GM18951 (cell line): ENCODE results near the gene BPIFB3.

Source experiments
- POLR2A ChIP-seq: IDR thresholded peaks from 4 replicates; pipeline ENCODE4 v1.6.1; 2011; ENCODE audit warnings: mild to moderate bottlenecking; ENCODE audit not compliant: insufficient read length, insufficient read depth; ENCODE audit errors: extremely low read depth
- in situ Hi-C: fragments of 300-500 bp; cut with MboI; formaldehyde crosslinking; loops from one replicate; pipeline ENCODE4 v1.12.0; 2022; ENCODE audit warnings: low sequenced_read_pairs, mixed read lengths, inconsistent platforms; ENCODE audit not compliant: unreplicated experiment

BPIFB3 gene

GRCh38 chr20:33027769-33028751, 25.6 kb upstream of the BPIFB3 start:
- in situ Hi-C loops: no loop called here
- TF ChIP-seq POLR2A: no peak

GRCh38 chr20:33028875-33029274, 24.8 kb upstream of the BPIFB3 start:
- in situ Hi-C loops: no loop called here
- no peak for TF ChIP-seq POLR2A

- in situ Hi-C loops: no loop called here
- no peak for TF ChIP-seq POLR2A
Measured at GRCh38 chr20:33030076-33030475, 23.6 kb upstream of the BPIFB3 start.

GRCh38 chr20:33030569-33030968, 23.1 kb upstream of the BPIFB3 start:
- in situ Hi-C loops: no loop called here
- no peak for TF ChIP-seq POLR2A

DNA sequence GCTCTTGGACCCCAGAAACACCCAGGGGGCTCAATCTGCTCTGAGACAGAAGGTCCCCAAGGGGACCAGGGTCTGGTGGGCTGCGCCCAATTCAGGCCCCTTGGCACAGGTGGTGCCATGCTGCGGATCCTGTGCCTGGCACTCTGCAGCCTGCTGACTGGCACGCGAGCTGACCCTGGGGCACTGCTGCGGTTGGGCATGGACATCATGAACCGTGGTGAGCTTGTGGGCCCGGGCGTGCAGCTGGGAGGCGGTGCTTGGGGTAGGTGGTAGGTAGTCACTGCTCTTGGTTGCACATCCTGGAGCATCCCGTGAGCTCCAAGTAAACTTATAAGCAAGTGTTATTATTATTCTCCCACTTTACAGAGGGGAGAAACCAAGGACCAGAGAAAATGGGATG, 22.2 kb upstream of the BPIFB3 start, which contains the start of gene BPIFB6:
Gene BPIFB6 (plus strand): TSS at position 118 of the 400 bp plus-strand sequence. CDS start 0 bp downstream, at position 118.
- in situ Hi-C loops: no loop called here
- no peak for TF ChIP-seq POLR2A

GRCh38 chr20:33032555-33032954, 21.1 kb upstream of the BPIFB3 start:
- in situ Hi-C loops: no loop called here
- no peak for TF ChIP-seq POLR2A

- no peak for TF ChIP-seq POLR2A
- in situ Hi-C loops: no loop called here
Measured at GRCh38 chr20:33033381-33033780, 20.3 kb upstream of the BPIFB3 start.

DNA sequence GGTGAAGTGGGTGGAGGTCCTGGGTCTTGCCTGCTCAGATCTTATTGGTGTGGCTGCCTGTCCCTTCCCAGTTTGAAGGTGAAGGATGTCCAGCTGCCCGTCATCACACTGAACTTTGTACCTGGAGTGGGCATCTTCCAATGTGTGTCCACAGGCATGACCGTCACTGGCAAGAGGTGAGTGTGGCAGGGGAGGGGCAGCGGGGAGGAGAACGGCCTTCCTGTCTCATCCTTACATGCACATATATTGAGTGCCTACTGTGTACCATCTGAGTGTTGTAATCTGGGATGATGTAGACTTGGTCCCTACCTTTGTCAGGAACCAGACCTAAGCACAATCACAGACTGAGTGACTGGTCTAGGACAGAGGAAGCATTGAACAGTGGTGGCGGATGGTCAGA, 19.6 kb upstream of the BPIFB3 start:
- TF ChIP-seq POLR2A: no peak
- in situ Hi-C loops: no loop called here

- in situ Hi-C loops: no loop called here
- TF ChIP-seq POLR2A: no peak
Measured at GRCh38 chr20:33034901-33035492, 18.7 kb upstream of the BPIFB3 start.

GRCh38 chr20:33037456-33037855, 16.2 kb upstream of the BPIFB3 start:
- in situ Hi-C loops: no loop called here
- no peak for TF ChIP-seq POLR2A

- TF ChIP-seq POLR2A: no peak
- in situ Hi-C loops: no loop called here
Measured at GRCh38 chr20:33038243-33038642, 15.5 kb upstream of the BPIFB3 start.

GRCh38 chr20:33042430-33042829, 11.3 kb upstream of the BPIFB3 start:
- in situ Hi-C loops: no loop called here
- no peak for TF ChIP-seq POLR2A

- in situ Hi-C loops: no loop called here
Measured at GRCh38 chr20:33042983-33043730, 10.5 kb upstream of the BPIFB3 start.

More at GRCh38 chr20:33042983-33043730, 10.5 kb upstream of the BPIFB3 start:
- TF ChIP-seq POLR2A: no peak
